Lung (tissue), 12 donors: Measurements from ENCODE around the gene ID3. TPM values are rescaled to one million over a fixed set of nuclear protein-coding genes. Genes with fewer than 3 reads are reported as not detected.

Experiments
- ATAC-seq: fragments of 200-7000 bp; cut with Tn5 transposase; one replicate; pipeline ENCODE4 v1.9.1; 2020; ENCODE audit warnings: moderate number of reproducible peaks; ENCODE audit not compliant: insufficient read depth, low FRiP score
- DNase-seq, 3 donors: peaks; one replicate each; pipeline ENCODE4 v3.0.0-alpha.2; 2013 to 2017
- H3K27ac ChIP-seq, 2 donors: one replicate each; pipeline ENCODE4 v1.5.1; 2013; ENCODE audit warnings: mild to moderate bottlenecking in 2 of 2, moderate library complexity in 2 of 2, control low read depth in 1 of 2, inconsistent platforms in 1 of 2, low read depth in 1 of 2, low read length in 1 of 2
- H3K27me3 ChIP-seq, 3 donors: one replicate each; pipeline ENCODE4 v1.5.1; 2013; ENCODE audit warnings: low read length in 2 of 3; ENCODE audit not compliant: control insufficient read depth in 3 of 3, insufficient read depth in 3 of 3
- H3K36me3 ChIP-seq, 4 donors: one replicate each; pipeline ENCODE4 v1.5.1; 2013; ENCODE audit warnings: low read length in 4 of 4, mild to moderate bottlenecking in 1 of 4, moderate library complexity in 1 of 4; ENCODE audit not compliant: control insufficient read depth in 4 of 4, insufficient read depth in 4 of 4
- H3K4me1 ChIP-seq, 5 donors: one replicate each; pipeline ENCODE4 v1.5.1; 2013; ENCODE audit warnings: low read length in 5 of 5, mild to moderate bottlenecking in 2 of 5, moderate library complexity in 1 of 5; ENCODE audit not compliant: control insufficient read depth in 5 of 5, insufficient read depth in 5 of 5
- H3K4me3 ChIP-seq: one replicate; pipeline ENCODE4 v1.5.1; 2013; ENCODE audit warnings: mild to moderate bottlenecking, control low read depth, moderate library complexity
- H3K9ac ChIP-seq, 2 donors: one replicate each; pipeline ENCODE4 v1.5.1; 2013; ENCODE audit warnings: low read length in 2 of 2, control low read depth in 1 of 2; ENCODE audit not compliant: insufficient read depth in 1 of 2
- H3K9me3 ChIP-seq, 4 donors: one replicate each; pipeline ENCODE4 v1.5.1; 2013; ENCODE audit warnings: low read length in 3 of 4, mild to moderate bottlenecking in 1 of 4, moderate library complexity in 1 of 4; ENCODE audit not compliant: control insufficient read depth in 4 of 4, insufficient read depth in 3 of 4
- WGBS, 2 donors: extraction: QIAGEN DNeasy Blood & Tissue Kit; methylation state at CpG; one replicate each; pipeline ENCODE4 v1.1.7; 2013; 5-methylcytosine and 5-hydroxymethylcytosine counted together
- polyA plus RNA-seq, 2 donors: library from polyadenylated mRNA; stranded (reverse); fragments of 200-250 nt; gene quantifications; one replicate each; pipeline ENCODE4 v1.2.1, GENCODE V29; 2013
- total RNA-seq, 2 donors: library from RNA; depleted of rRNA in 1 of 2; stranded (reverse); fragments of >200 nt in 1 of 2; gene quantifications; one replicate each; pipeline ENCODE4 v1.2.1, GENCODE V29; 2014 to 2021
- TF ChIP-seq, protein P1 (sequence below): IDR thresholded peaks from 2 replicates; pipeline ENCODE4 v1.5.1; 2012; ENCODE audit warnings: mild to moderate bottlenecking; ENCODE audit errors: control extremely low read depth, extremely low read depth
- donor health status: control.
- donor health status: control.
- donor health status: Bipolar disorder and iron deficiency.
- donor health status: healthy.
- donor health status: DM: yes; HTN: yes; CAD: no.

Gene ID3
- total and polyA plus RNA-seq, 4 donors = 119 to 275 (median 163) TPM

GRCh38 chr1:23531562-23532094 lies 27.7 kb downstream of the ID3 start:
- DNase-seq = no peak
- Histone ChIP-seq H3K4me3 (no peak overlapping the region), H3K9me3 (no peaks in the 10 kb centered on the region), H3K27me3 (no peaks in the 10 kb centered on the region), H3K36me3 (no peaks in the 10 kb centered on the region), H3K4me1 (peaks cover 0 to 29% (median 0%) of the 10 kb centered on the region in 5 donors), H3K27ac (no peak overlapping the region), H3K9ac (no peak overlapping the region)
- TF ChIP-seq, protein P1, sequence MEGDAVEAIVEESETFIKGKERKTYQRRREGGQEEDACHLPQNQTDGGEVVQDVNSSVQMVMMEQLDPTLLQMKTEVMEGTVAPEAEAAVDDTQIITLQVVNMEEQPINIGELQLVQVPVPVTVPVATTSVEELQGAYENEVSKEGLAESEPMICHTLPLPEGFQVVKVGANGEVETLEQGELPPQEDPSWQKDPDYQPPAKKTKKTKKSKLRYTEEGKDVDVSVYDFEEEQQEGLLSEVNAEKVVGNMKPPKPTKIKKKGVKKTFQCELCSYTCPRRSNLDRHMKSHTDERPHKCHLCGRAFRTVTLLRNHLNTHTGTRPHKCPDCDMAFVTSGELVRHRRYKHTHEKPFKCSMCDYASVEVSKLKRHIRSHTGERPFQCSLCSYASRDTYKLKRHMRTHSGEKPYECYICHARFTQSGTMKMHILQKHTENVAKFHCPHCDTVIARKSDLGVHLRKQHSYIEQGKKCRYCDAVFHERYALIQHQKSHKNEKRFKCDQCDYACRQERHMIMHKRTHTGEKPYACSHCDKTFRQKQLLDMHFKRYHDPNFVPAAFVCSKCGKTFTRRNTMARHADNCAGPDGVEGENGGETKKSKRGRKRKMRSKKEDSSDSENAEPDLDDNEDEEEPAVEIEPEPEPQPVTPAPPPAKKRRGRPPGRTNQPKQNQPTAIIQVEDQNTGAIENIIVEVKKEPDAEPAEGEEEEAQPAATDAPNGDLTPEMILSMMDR = no peak
- 43 to 48% methylated on average over 5 of the region's 5 CpGs for WGBS, 2 donors
- no peak for ATAC-seq

DNA sequence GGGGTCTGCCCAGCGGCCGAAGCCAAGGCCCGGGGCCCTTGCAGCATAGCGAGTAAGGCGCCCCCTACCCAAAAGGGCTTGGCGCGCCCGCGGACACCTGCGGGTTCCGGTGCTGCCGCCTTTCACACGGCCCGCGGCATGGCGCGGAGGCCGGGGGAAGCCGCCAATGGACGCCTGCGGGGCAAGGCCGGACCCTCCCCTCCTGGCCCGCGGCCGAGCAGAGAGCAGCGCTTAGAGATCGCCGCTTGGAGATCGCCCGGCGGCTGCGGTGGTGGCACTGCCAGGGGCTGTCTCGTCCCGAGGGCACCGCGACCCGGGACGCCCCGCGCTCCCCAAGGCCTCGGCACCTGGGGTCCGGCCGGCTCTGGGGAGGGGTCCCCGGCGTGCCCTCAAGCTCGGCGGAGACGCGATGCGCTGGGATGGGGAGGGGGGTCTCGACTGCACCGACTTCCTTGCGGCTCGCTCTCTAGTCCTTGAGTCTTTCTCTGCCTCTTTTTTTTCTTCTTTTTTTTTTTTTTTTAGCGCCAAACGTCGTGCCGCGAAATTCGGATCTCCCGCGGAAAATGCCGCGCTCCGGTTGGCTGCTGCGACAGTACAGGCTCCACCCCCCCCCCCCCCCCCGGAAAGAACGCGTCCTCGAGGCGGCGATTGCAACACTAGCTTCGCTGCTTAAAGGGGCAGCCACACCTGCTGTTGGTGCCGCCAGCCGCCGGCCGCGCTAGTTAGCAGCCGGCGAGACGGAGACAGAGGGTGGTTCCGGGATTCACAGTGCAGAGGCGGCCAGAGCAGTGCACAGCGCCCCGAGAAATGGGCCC lies 28.3 kb downstream of the ID3 start, which contains the start of gene E2F2:
TSS of gene E2F2 (minus strand) at position 487 of the 815 bp plus-strand sequence. CDS start at position 47, 440 bp downstream.
- Histone ChIP-seq H3K9ac (no peak within 1 kb of the TSS), H3K27ac (no peak within 1 kb of the TSS), H3K4me3 (peak within 1 kb of the TSS; percentile 17), H3K27me3 (no peaks in the 10 kb centered on the region), H3K9me3 (no peaks in the 10 kb centered on the region), H3K36me3 (no peaks in the 10 kb centered on the region), H3K4me1 (peaks cover 0 to 29% (median 0%) of the 10 kb centered on the region in 5 donors)
- TF ChIP-seq, protein P1 = no peak
- WGBS, 2 donors = 0 to 1% methylated on average over 41 to 85 of the region's 85 CpGs
- ATAC-seq (peak; percentile 62), DNase-seq (peak; percentile 92 to 94 (median 92))

DNA sequence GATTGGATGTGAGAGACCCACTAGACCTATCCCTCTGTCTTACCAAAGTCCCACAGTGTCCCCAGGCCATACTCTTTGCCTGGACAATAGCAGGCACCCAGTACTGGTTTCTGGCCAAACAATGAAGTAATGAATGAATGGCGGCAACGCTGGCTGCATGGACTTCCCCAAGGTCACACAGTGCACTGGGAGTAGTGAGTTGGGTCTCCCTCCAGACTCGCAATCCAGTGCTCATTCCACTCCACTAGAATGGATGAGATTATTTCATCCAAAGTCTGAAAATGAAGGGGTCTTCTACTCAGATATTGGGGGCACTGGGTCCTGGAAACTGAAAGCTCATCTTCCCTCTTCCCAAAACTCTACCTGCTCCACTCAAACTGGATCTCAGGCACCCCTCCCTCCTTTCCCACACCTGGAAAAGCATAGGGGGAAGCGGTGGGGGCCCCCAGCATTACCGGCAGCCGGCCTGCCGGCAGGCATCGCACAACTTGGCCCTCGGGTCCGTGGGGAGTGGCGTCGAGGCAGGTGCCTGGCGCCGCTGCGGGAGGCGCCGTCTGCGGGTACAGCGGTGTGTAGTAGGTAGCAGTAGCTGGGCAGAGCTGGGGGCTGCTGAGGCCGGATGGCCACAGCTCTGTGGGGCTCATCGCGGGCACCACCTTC lies 29.1 kb downstream of the ID3 start:
- H3K9me3 ChIP-seq = no peaks in the 10 kb centered on the region
- ATAC-seq = no peak
- peak overlapping the region; percentile 17 for H3K4me3 ChIP-seq
- no peak for DNase-seq
- TF ChIP-seq, protein P1 = no peak
- H3K9ac ChIP-seq = no peak overlapping the region
- 4 to 8% methylated on average over 22 of the region's 22 CpGs for WGBS, 2 donors
- H3K27ac ChIP-seq = no peak overlapping the region
- H3K27me3 ChIP-seq = no peaks in the 10 kb centered on the region
- no peaks in the 10 kb centered on the region for H3K36me3 ChIP-seq
- peaks cover 0 to 29% (median 5%) of the 10 kb centered on the region in 5 donors for H3K4me1 ChIP-seq
